ENCODE data around the gene RNLS. TPM values are rescaled to one million over a fixed set of nuclear protein-coding genes. Genes with fewer than 3 reads are reported as not detected.

The RNLS gene
- total and polyA plus RNA-seq, 4 experiments from 2014 or later = 1.7 to 5.8 (median 2.7) TPM

- Mint-ChIP-seq H3K27me3 (peaks cover 0 to 13% of the 10 kb centered on the region in 2 donors), H3K36me3 (no peaks in the 10 kb centered on the region), H3K4me3 (no peak overlapping the region), H3K4me1 (no peaks in the 10 kb centered on the region), H3K27ac (no peak overlapping the region), H3K9me3 (no peaks in the 10 kb centered on the region)
- ChIA-PET POLR2A (ENCODE audit: partially characterized antibody) (no interaction called here), CTCF (ENCODE audit: partially characterized antibody) (interaction anchor here (1.2 kb wide), 1 partner anchor 8 kb away, joined by 4 read pairs; no protein-coding TSS in a partner anchor)
- no peaks in the 10 kb centered on the region for H3K9me3 ChIP-seq (ENCODE audit: control insufficient read depth in 1 of 2, low read length in 2 of 2)
- H3K36me3 ChIP-seq (ENCODE audit: insufficient read depth, low read length) = no peaks in the 10 kb centered on the region
- no peak overlapping the region for H3K27ac ChIP-seq (ENCODE audit: low read depth, low read length)
- no peaks in the 10 kb centered on the region for H3K27me3 ChIP-seq (ENCODE audit: insufficient read depth, low read length)
- DNase-seq = no peak
- intact Hi-C loops (cut with micrococcal nuclease) = no loop called here
- no peak overlapping the region for H3K4me3 ChIP-seq (ENCODE audit: low read length in 2 of 2)
- no peaks in the 10 kb centered on the region for H3K4me1 ChIP-seq (ENCODE audit: insufficient read depth, low read length)
Observed at GRCh38 chr10:88608780-88609179, 25.7 kb upstream of the RNLS start.

DNA sequence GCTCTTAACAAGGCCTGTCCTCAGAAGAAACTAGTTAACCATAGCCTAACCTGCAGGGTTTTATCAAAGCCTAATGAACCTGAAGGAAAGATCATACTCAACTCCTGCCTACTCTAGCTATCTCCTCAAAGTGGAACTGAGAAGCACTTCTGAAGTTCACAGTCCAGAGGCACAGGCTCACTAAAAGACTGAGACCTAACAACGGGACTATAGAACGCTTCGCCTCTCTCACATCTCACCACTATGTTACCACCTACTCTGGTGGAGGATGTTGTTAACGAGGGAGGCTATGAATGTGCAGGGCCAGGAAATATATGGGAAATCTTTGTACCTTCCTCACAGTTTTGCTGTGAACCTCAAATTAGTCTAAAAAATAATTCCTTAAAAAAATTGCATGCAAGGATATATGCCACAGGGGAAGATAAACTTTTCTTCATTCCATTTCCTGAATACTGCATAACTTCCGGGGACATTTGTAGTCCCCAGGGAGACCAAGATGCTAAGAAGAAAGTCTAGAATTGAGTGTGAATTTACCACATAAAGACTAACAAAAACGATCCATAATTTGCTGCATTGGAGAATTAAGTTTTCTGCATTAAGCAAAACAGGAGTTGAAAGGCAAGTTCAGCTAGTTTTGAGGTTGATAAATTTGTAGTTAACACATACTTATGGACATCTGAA lies 25.1 kb upstream of the RNLS start:
- DNase-seq = no peak
- Mint-ChIP-seq H3K9me3 (no peaks in the 10 kb centered on the region), H3K4me3 (no peak overlapping the region), H3K4me1 (no peaks in the 10 kb centered on the region), H3K27me3 (peaks cover 0 to 13% of the 10 kb centered on the region in 2 donors), H3K27ac (no peak overlapping the region), H3K36me3 (no peaks in the 10 kb centered on the region)
- Histone ChIP-seq H3K9me3 (ENCODE audit: control insufficient read depth in 1 of 2, low read length in 2 of 2) (no peaks in the 10 kb centered on the region), H3K27ac (ENCODE audit: low read depth, low read length) (no peak overlapping the region), H3K4me1 (ENCODE audit: insufficient read depth, low read length) (no peaks in the 10 kb centered on the region), H3K4me3 (ENCODE audit: low read length in 2 of 2) (no peak overlapping the region), H3K36me3 (ENCODE audit: insufficient read depth, low read length) (no peaks in the 10 kb centered on the region), H3K27me3 (ENCODE audit: insufficient read depth, low read length) (no peaks in the 10 kb centered on the region)
- CTCF ChIA-PET (ENCODE audit: partially characterized antibody) = interaction anchor here (1.2 kb wide), 1 partner anchor 9 kb away, joined by 4 read pairs; no protein-coding TSS in a partner anchor
- POLR2A ChIA-PET (ENCODE audit: partially characterized antibody) = no interaction called here
- intact Hi-C loops (cut with micrococcal nuclease) = no loop called here

- peaks cover 0 to 4% of the 10 kb centered on the region in 2 donors for H3K27me3 Mint-ChIP-seq
- Histone ChIP-seq H3K27ac (ENCODE audit: low read depth, low read length) (no peak overlapping the region), H3K4me3 (ENCODE audit: low read length in 2 of 2) (no peak overlapping the region), H3K36me3 (ENCODE audit: insufficient read depth, low read length) (no peaks in the 10 kb centered on the region), H3K9me3 (ENCODE audit: control insufficient read depth in 1 of 2, low read length in 2 of 2) (no peaks in the 10 kb centered on the region), H3K4me1 (ENCODE audit: insufficient read depth, low read length) (no peaks in the 10 kb centered on the region), H3K27me3 (ENCODE audit: insufficient read depth, low read length) (no peaks in the 10 kb centered on the region)
- ChIA-PET POLR2A (ENCODE audit: partially characterized antibody) (no interaction called here), CTCF (ENCODE audit: partially characterized antibody) (interaction anchor here (1.4 kb wide), 1 partner anchor 15 kb away, joined by 5 read pairs; the partner anchor contains the start of gene RNLS)
- DNase-seq = no peak
- H3K9me3 Mint-ChIP-seq = peaks cover 0 to 7% (median 3%) of the 10 kb centered on the region in 8 donors
- no peak overlapping the region for H3K27ac Mint-ChIP-seq
- intact Hi-C loops (cut with micrococcal nuclease) = no loop called here
- no peak overlapping the region for H3K4me3 Mint-ChIP-seq
- H3K36me3 Mint-ChIP-seq = no peaks in the 10 kb centered on the region
- no peaks in the 10 kb centered on the region for H3K4me1 Mint-ChIP-seq
Observed at GRCh38 chr10:88598055-88598454, 14.9 kb upstream of the RNLS start.

- intact Hi-C loops (cut with micrococcal nuclease) = no loop called here
- Mint-ChIP-seq H3K27ac (no peak overlapping the region), H3K9me3 (no peaks in the 10 kb centered on the region), H3K4me3 (no peak overlapping the region), H3K4me1 (no peaks in the 10 kb centered on the region), H3K27me3 (peaks cover 3 to 6% of the 10 kb centered on the region in 2 donors), H3K36me3 (no peaks in the 10 kb centered on the region)
- Histone ChIP-seq H3K27ac (ENCODE audit: low read depth, low read length) (no peak overlapping the region), H3K9me3 (ENCODE audit: control insufficient read depth in 1 of 2, low read length in 2 of 2) (no peaks in the 10 kb centered on the region), H3K4me3 (ENCODE audit: low read length in 2 of 2) (no peak overlapping the region), H3K4me1 (ENCODE audit: insufficient read depth, low read length) (no peaks in the 10 kb centered on the region), H3K36me3 (ENCODE audit: insufficient read depth, low read length) (no peaks in the 10 kb centered on the region), H3K27me3 (ENCODE audit: insufficient read depth, low read length) (no peaks in the 10 kb centered on the region)
- DNase-seq = no peak
- POLR2A ChIA-PET (ENCODE audit: partially characterized antibody) = no interaction called here
- CTCF ChIA-PET (ENCODE audit: partially characterized antibody) = interaction anchor here (3.1 kb wide), 1 partner anchor 11 kb away, joined by 16 read pairs; the partner anchor contains the start of gene RNLS
Observed at GRCh38 chr10:88594482-88594881, 11.4 kb upstream of the RNLS start.

DNA sequence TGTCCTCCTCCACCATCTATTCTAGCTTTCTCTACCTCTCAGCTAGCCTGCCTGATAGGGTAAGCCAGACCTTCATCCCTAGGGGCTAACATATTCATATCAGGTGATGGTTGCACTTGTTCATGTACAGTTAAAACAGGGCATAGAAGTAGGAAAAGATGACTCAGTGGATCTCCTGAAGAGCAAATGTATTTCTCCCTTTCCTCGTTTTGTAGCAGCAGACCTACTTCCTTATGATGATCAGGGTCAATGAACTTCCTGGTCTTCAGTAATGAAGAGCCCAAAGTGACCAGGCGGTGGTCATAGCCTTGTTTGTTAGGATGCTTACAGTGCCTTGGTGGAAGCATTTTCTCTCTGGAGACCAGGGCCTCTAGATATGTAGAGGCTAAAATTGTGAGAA lies 9.8 kb upstream of the RNLS start:
- intact Hi-C loops (cut with micrococcal nuclease) = no loop called here
- no peaks in the 10 kb centered on the region for H3K4me1 ChIP-seq (ENCODE audit: insufficient read depth, low read length)
- no peaks in the 10 kb centered on the region for H3K27me3 ChIP-seq (ENCODE audit: insufficient read depth, low read length)
- no peaks in the 10 kb centered on the region for H3K9me3 ChIP-seq (ENCODE audit: control insufficient read depth in 1 of 2, low read length in 2 of 2)
- Mint-ChIP-seq H3K9me3 (no peaks in the 10 kb centered on the region), H3K4me1 (no peaks in the 10 kb centered on the region), H3K36me3 (no peaks in the 10 kb centered on the region), H3K4me3 (no peak overlapping the region), H3K27me3 (peaks cover 3 to 4% of the 10 kb centered on the region in 2 donors), H3K27ac (no peak overlapping the region)
- no peak overlapping the region for H3K27ac ChIP-seq (ENCODE audit: low read depth, low read length)
- DNase-seq = no peak
- H3K4me3 ChIP-seq (ENCODE audit: low read length in 2 of 2) = no peak overlapping the region
- no peaks in the 10 kb centered on the region for H3K36me3 ChIP-seq (ENCODE audit: insufficient read depth, low read length)
- ChIA-PET CTCF (ENCODE audit: partially characterized antibody) (no interaction called here), POLR2A (ENCODE audit: partially characterized antibody) (interaction anchor here (1.0 kb wide), 1 partner anchor 10 kb away, joined by 6 read pairs; the partner anchor contains the start of gene RNLS)

DNA sequence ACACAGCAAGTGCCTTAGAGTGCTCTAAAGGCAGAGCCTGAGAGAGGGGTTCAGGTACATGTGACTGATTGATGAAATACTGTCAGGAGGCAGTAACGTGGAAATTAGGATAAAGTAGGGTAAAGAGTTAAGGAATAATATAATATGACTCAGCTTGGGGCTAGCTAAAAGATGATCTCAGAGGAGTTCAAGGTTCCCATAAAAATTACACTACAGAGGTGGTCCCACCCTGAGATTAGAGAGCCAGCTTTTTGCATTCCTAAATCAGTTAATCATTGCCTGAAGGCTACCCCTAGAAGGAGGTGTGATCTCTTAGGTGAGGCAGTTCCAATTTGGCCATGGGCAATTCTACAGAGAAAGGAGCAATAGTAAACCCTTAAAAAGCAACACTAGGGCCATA lies 9.3 kb upstream of the RNLS start:
- DNase-seq = no peak
- Mint-ChIP-seq H3K27me3 (peaks cover 3% of the 10 kb centered on the region in 2 donors), H3K27ac (no peak overlapping the region), H3K9me3 (no peaks in the 10 kb centered on the region), H3K36me3 (no peaks in the 10 kb centered on the region), H3K4me1 (no peaks in the 10 kb centered on the region), H3K4me3 (no peak overlapping the region)
- Histone ChIP-seq H3K36me3 (ENCODE audit: insufficient read depth, low read length) (no peaks in the 10 kb centered on the region), H3K4me3 (ENCODE audit: low read length in 2 of 2) (no peak overlapping the region), H3K4me1 (ENCODE audit: insufficient read depth, low read length) (no peaks in the 10 kb centered on the region), H3K27ac (ENCODE audit: low read depth, low read length) (no peak overlapping the region), H3K9me3 (ENCODE audit: control insufficient read depth in 1 of 2, low read length in 2 of 2) (no peaks in the 10 kb centered on the region), H3K27me3 (ENCODE audit: insufficient read depth, low read length) (no peaks in the 10 kb centered on the region)
- CTCF ChIA-PET (ENCODE audit: partially characterized antibody) = interaction anchor here (0.9 kb wide), 1 partner anchor 10 kb away, joined by 3 read pairs; the partner anchor contains the start of gene RNLS
- intact Hi-C loops (cut with micrococcal nuclease) = no loop called here
- POLR2A ChIA-PET (ENCODE audit: partially characterized antibody) = interaction anchor here (1.0 kb wide), 1 partner anchor 9 kb away, joined by 6 read pairs; the partner anchor contains the start of gene RNLS

- CTCF ChIA-PET (ENCODE audit: partially characterized antibody) = no interaction called here
- H3K27me3 ChIP-seq (ENCODE audit: insufficient read depth, low read length) = no peaks in the 10 kb centered on the region
- no peak within 1 kb of the TSS for H3K27ac ChIP-seq (ENCODE audit: low read depth, low read length)
- Mint-ChIP-seq H3K4me1 (peaks cover 6 to 26% (median 14%) of the 10 kb centered on the region in 4 donors), H3K9me3 (peaks cover 0 to 8% (median 0%) of the 10 kb centered on the region in 8 donors), H3K4me3 (peak within 1 kb of the TSS in 1 of 8 donors; percentile 43), H3K27me3 (peaks cover 3% of the 10 kb centered on the region in 2 donors), H3K27ac (no peak within 1 kb of the TSS), H3K36me3 (no peaks in the 10 kb centered on the region)
- no peak for DNase-seq
- intact Hi-C loops (cut with micrococcal nuclease) = no loop called here
- peaks cover 7% of the 10 kb centered on the region for H3K4me1 ChIP-seq (ENCODE audit: insufficient read depth, low read length)
- POLR2A ChIA-PET (ENCODE audit: partially characterized antibody) = no interaction called here
- H3K36me3 ChIP-seq (ENCODE audit: insufficient read depth, low read length) = no peaks in the 10 kb centered on the region
- H3K9me3 ChIP-seq (ENCODE audit: control insufficient read depth in 1 of 2, low read length in 2 of 2) = no peaks in the 10 kb centered on the region
- no peak within 1 kb of the TSS for H3K4me3 ChIP-seq (ENCODE audit: low read length in 2 of 2)
Observed at GRCh38 chr10:88586462-88586861, 3.3 kb upstream of the RNLS start, which contains the start of gene LIPJ. TSS of gene LIPJ (plus strand) at chr10:88586762. CDS start at chr10:88590688, 3,926 bp downstream.

Data from CD4-positive, alpha-beta memory T cell (primary cell).